Activated B cell treated with CpG ODN at 0.5 μM for 24 hours (primary cell): ENCODE data around the gene PAX4. TPM values are rescaled to one million over a fixed set of nuclear protein-coding genes. Genes with fewer than 3 reads are reported as not detected.

Experiments used
- ATAC-seq: fragments of 200-7000 bp; cut with Tn5 transposase; one replicate; pipeline ENCODE4 v1.10.0; 2021; ENCODE audit warnings: low read depth, mild to moderate bottlenecking, moderate library complexity
- CTCF ChIA-PET: fragments of 350-600 bp; sonication (Branson Sonifier 250); formaldehyde crosslinking; loops from one replicate; lab custom pipeline; 2021; ENCODE audit warnings: antibody characterized with exemption; lab: Charles Lee
- POLR2A ChIA-PET: fragments of 350-600 bp; sonication (Branson Sonifier 250); formaldehyde crosslinking; loops from one replicate; lab custom pipeline; 2021; ENCODE audit warnings: antibody characterized with exemption; lab: Charles Lee
- DNase-seq: peaks from one replicate; pipeline ENCODE4 v3.0.0; 2022
- H3K27ac Mint-ChIP-seq: one replicate; pipeline ENCODE4 v1.8.0; 2020; ENCODE audit warnings: mixed read lengths
- H3K27me3 Mint-ChIP-seq: one replicate; pipeline ENCODE4 v1.8.0; 2021; ENCODE audit warnings: mixed read lengths
- H3K36me3 Mint-ChIP-seq: one replicate; pipeline ENCODE4 v1.8.0; 2021; ENCODE audit warnings: low read depth, mixed read lengths
- H3K4me1 Mint-ChIP-seq: one replicate; pipeline ENCODE4 v1.8.0; 2021; ENCODE audit warnings: mixed read lengths
- H3K4me3 Mint-ChIP-seq: one replicate; pipeline ENCODE4 v1.8.0; 2020; ENCODE audit warnings: mild to moderate bottlenecking, mixed read lengths
- H3K9me3 Mint-ChIP-seq: one replicate; pipeline ENCODE4 v1.8.0; 2020; ENCODE audit warnings: mixed read lengths
- CTCF ChIP-seq: fragments of 200-600 bp; IDR thresholded peaks from one replicate; pipeline ENCODE4 v1.8.0; 2022; ENCODE audit warnings: antibody characterized with exemption, mild to moderate bottlenecking
- intact Hi-C: fragments of 100-400 bp; cut with micrococcal nuclease; formaldehyde crosslinking; loops from one replicate; pipeline ENCODE4 v1.15.1; 2024
- total RNA-seq: library from RNA; stranded (reverse); gene quantifications from 2 replicates; pipeline ENCODE4 v1.2.3, GENCODE V29; 2022

The PAX4 gene
- not detected in 2 replicates for total RNA-seq

GRCh38 chr7:127618042-127618441 is at the start of gene PAX4:
Gene PAX4, minus strand, starts transcription at chr7:127618142. Its CDS starts 2,214 bp downstream, at chr7:127615928.
- ChIA-PET CTCF (no interaction called here), POLR2A (no interaction called here)
- Mint-ChIP-seq H3K27me3 (peaks cover 44% of the 10 kb centered on the region), H3K4me1 (peaks cover 2% of the 10 kb centered on the region), H3K9me3 (no peaks in the 10 kb centered on the region), H3K36me3 (no peaks in the 10 kb centered on the region), H3K27ac (no peak within 1 kb of the TSS), H3K4me3 (no peak within 1 kb of the TSS)
- DNase-seq (no peak), ATAC-seq (no peak)
- intact Hi-C loops, result no loop called here
- TF ChIP-seq CTCF, result no peak

GRCh38 chr7:127667017-127667670 is 49.2 kb upstream of the PAX4 start:
- ChIA-PET CTCF (no interaction called here), POLR2A (no interaction called here)
- no peak for DNase-seq
- H3K36me3 Mint-ChIP-seq, result peaks cover 48% of the 10 kb centered on the region
- H3K27ac Mint-ChIP-seq, result no peak overlapping the region
- intact Hi-C loops, result no loop called here
- H3K4me1 Mint-ChIP-seq, result peaks cover 29% of the 10 kb centered on the region
- no peaks in the 10 kb centered on the region for H3K9me3 Mint-ChIP-seq
- no peak for TF ChIP-seq CTCF
- H3K4me3 Mint-ChIP-seq, result no peak overlapping the region
- no peaks in the 10 kb centered on the region for H3K27me3 Mint-ChIP-seq
- no peak for ATAC-seq

- TF ChIP-seq CTCF, result no peak
- no peak for DNase-seq
- Mint-ChIP-seq H3K4me1 (peaks cover 29% of the 10 kb centered on the region), H3K27me3 (no peaks in the 10 kb centered on the region), H3K9me3 (no peaks in the 10 kb centered on the region), H3K4me3 (no peak overlapping the region), H3K27ac (no peak overlapping the region), H3K36me3 (peaks cover 45% of the 10 kb centered on the region)
- POLR2A ChIA-PET, result interaction anchor here (1.2 kb wide), 1 partner anchor 15 kb away, joined by 3 read pairs; no protein-coding TSS in a partner anchor
- CTCF ChIA-PET, result interaction anchor here (1.2 kb wide), 1 partner anchor 19 kb away, joined by 3 read pairs; no protein-coding TSS in a partner anchor
- ATAC-seq, result no peak
- intact Hi-C loops, result no loop called here
These were observed 48.7 kb upstream of the PAX4 start for GRCh38 chr7:127666602-127667001.

GRCh38 chr7:127665922-127666321 is 48.0 kb upstream of the PAX4 start:
- ATAC-seq (no peak), DNase-seq (no peak)
- ChIA-PET CTCF (interaction anchor here (1.2 kb wide), 1 partner anchor 19 kb away, joined by 3 read pairs; no protein-coding TSS in a partner anchor), POLR2A (interaction anchor here (1.2 kb wide), 1 partner anchor 15 kb away, joined by 3 read pairs; no protein-coding TSS in a partner anchor)
- no peak overlapping the region for H3K4me3 Mint-ChIP-seq
- H3K27ac Mint-ChIP-seq, result no peak overlapping the region
- intact Hi-C loops, result no loop called here
- no peaks in the 10 kb centered on the region for H3K9me3 Mint-ChIP-seq
- no peak for TF ChIP-seq CTCF
- H3K4me1 Mint-ChIP-seq, result peaks cover 29% of the 10 kb centered on the region
- H3K36me3 Mint-ChIP-seq, result peaks cover 48% of the 10 kb centered on the region
- no peaks in the 10 kb centered on the region for H3K27me3 Mint-ChIP-seq

GRCh38 chr7:127658970-127659630 is 41.2 kb upstream of the PAX4 start:
- CTCF ChIA-PET, result no interaction called here

More at GRCh38 chr7:127658970-127659630, 41.2 kb upstream of the PAX4 start:
- intact Hi-C loops, result no loop called here
- Mint-ChIP-seq H3K9me3 (no peaks in the 10 kb centered on the region), H3K4me3 (no peak overlapping the region), H3K4me1 (peaks cover 29% of the 10 kb centered on the region), H3K27me3 (no peaks in the 10 kb centered on the region), H3K27ac (no peak overlapping the region), H3K36me3 (peaks cover 58% of the 10 kb centered on the region)
- POLR2A ChIA-PET, result no interaction called here
- no peak for TF ChIP-seq CTCF
- ATAC-seq (no peak), DNase-seq (no peak)
